Measurements from ENCODE around the gene TCF12.

DNA sequence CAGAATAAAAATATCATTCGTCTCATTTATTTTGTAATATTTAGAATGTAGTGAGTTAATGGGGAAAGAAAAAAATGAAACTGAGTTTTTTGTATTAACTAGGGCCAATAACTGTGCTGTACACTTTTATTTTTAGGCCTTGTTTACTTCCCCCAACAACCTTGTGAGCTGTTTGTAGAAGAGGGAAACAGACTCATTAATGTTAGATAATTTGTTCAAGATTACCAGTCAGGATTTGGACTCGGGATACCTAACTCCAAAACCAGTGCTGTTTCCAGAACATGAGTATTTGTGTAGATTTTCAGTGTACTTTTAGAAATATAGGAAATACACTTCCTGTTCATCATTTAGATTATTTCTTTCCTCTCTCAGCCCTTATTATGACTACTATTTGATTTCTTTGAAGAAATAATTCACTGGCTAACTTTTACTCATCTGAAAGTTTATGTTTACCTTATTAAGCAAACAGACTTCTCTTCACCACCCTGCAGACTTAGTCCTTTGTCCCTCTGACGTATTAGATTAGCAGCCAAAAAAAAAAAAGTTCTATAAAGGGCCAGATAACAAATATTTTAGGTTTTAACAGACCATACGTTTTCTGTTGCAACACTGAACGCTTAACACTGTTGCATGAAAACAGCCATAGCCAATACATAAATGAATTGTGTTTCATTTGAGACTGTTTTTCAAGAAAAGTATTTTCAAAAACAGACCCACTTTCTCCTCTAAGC is 265.3 kb downstream of the TCF12 start:
- TF ChIP-seq MAX (IDR thresholded peaks at IDR 0.05): no peak
- no peak for TF ChIP-seq TAF1 (IDR thresholded peaks at IDR 0.05; ENCODE audit: low read depth)
- TF ChIP-seq YY1 (IDR thresholded peaks at IDR 0.05; ENCODE audit: low read depth): no peak
- no peak for TF ChIP-seq EP300 (IDR thresholded peaks at IDR 0.05; ENCODE audit: borderline replicate concordance)
- TF ChIP-seq NFIC (IDR thresholded peaks at IDR 0.05): no peak
- TF ChIP-seq TCF12 (IDR thresholded peaks at IDR 0.05; ENCODE audit: low read depth): no peak
- TF ChIP-seq REST (IDR thresholded peaks at IDR 0.05; ENCODE audit: low read depth): no peak
- TF ChIP-seq FOXM1 (IDR thresholded peaks at IDR 0.05; ENCODE audit: borderline replicate concordance, low read depth): no peak
- TF ChIP-seq, protein P1, sequence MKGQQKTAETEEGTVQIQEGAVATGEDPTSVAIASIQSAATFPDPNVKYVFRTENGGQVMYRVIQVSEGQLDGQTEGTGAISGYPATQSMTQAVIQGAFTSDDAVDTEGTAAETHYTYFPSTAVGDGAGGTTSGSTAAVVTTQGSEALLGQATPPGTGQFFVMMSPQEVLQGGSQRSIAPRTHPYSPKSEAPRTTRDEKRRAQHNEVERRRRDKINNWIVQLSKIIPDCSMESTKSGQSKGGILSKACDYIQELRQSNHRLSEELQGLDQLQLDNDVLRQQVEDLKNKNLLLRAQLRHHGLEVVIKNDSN (IDR thresholded peaks at IDR 0.05): no peak
- no peak for TF ChIP-seq RAD21 (IDR thresholded peaks at IDR 0.05; ENCODE audit: low read depth)
- no peak for TF ChIP-seq ZBTB7A (IDR thresholded peaks at IDR 0.05; ENCODE audit: low read depth)
- TF ChIP-seq CREB1 (IDR thresholded peaks at IDR 0.05; ENCODE audit: low read depth): no peak
- TF ChIP-seq CEBPB (IDR thresholded peaks at IDR 0.05): no peak
- TF ChIP-seq EGR1 (IDR thresholded peaks at IDR 0.05): no peak
